Activated CD8-positive, alpha-beta memory T cell treated with anti-CD3 and anti-CD28 coated beads, Interleukin-2, amount 10 ng/mL, durations not matched to agents 7 days and 5 days (primary cell): ENCODE measurements around the gene ANKRD52. TPM values are rescaled to one million over a fixed set of nuclear protein-coding genes. Genes with fewer than 3 reads are reported as not detected.

Experiments used
- ATAC-seq: fragments of 150-1000 bp; cut with Tn5 transposase; one replicate; pipeline ENCODE4 v1.10.0; 2021; ENCODE audit warnings: moderate library complexity
- CTCF ChIA-PET: fragments of 350-600 bp; sonication (Branson Sonifier 250); formaldehyde crosslinking; loops from one replicate; lab custom pipeline; 2021; ENCODE audit warnings: antibody characterized with exemption; lab: Charles Lee
- DNase-seq: peaks from one replicate; pipeline ENCODE4 v3.0.0-alpha.2; 2020
- H3K27ac Mint-ChIP-seq: one replicate; pipeline ENCODE4 v1.8.0; 2021; ENCODE audit warnings: mild to moderate bottlenecking, mixed read lengths
- H3K27me3 Mint-ChIP-seq: one replicate; pipeline ENCODE4 v1.8.0; 2021; ENCODE audit warnings: mixed read lengths
- H3K36me3 Mint-ChIP-seq: one replicate; pipeline ENCODE4 v1.8.0; 2021; ENCODE audit warnings: mild to moderate bottlenecking, mixed read lengths
- H3K4me1 Mint-ChIP-seq: one replicate; pipeline ENCODE4 v1.8.0; 2021; ENCODE audit warnings: mixed read lengths
- H3K4me3 Mint-ChIP-seq: one replicate; pipeline ENCODE4 v1.8.0; 2021; ENCODE audit warnings: mild to moderate bottlenecking, moderate library complexity, mixed read lengths
- H3K9me3 Mint-ChIP-seq: one replicate; pipeline ENCODE4 v1.8.0; 2022; ENCODE audit warnings: low read depth, mixed read lengths
- total RNA-seq, 2 experiments: library from RNA; stranded (reverse); gene quantifications; one replicate each; pipeline ENCODE4 v1.2.3, GENCODE V29; 2021

The ANKRD52 gene
- total RNA-seq, 2 experiments from 2014 or later: 66.9 to 68.3 TPM

DNA sequence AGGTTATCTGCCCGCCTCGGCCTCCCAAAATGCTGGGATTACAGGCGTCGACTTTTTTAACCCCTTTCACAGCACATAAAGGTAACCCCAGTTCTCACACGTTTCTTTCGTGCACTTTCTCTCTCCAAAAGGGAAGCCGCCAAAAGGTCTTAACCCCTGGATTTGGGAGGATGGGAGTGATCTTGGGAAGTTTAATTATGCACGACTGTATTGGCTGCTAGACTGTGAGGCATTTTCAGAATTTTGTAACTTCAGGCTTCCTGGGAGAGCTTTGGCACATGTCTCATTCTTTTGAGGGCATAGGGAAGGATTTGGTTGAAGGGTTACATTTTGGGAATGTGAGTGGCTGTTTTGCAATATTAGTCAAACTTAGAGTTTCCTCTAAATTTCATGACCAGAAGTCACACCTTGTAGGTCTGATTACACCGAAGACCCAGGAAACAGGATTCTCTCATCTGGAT is 67.5 kb downstream of the ANKRD52 start:
- H3K4me1 Mint-ChIP-seq: peaks cover 46% of the 10 kb centered on the region
- H3K4me3 Mint-ChIP-seq: peak overlapping the region; percentile 95
- peaks cover 13% of the 10 kb centered on the region for H3K36me3 Mint-ChIP-seq
- DNase-seq (no peak), ATAC-seq (no peak)
- H3K27me3 Mint-ChIP-seq: no peaks in the 10 kb centered on the region
- peak overlapping the region; percentile 97 for H3K27ac Mint-ChIP-seq
- CTCF ChIA-PET: interaction anchor here (1.0 to 6.7 kb wide), 16 partner anchors 23 to 313 kb away, joined by 3 to 154 read pairs (median 14); partner anchors contain the start of genes ANKRD52, CNPY2, COQ10A and ESYT1
- no peaks in the 10 kb centered on the region for H3K9me3 Mint-ChIP-seq

GRCh38 chr12:56189918-56190694 is 68.1 kb downstream of the ANKRD52 start:
- H3K27me3 Mint-ChIP-seq: no peaks in the 10 kb centered on the region
- H3K4me3 Mint-ChIP-seq: peak overlapping the region; percentile 95
- peak; percentile 88 for DNase-seq
- CTCF ChIA-PET: interaction anchor here (0.6 to 6.7 kb wide), 53 partner anchors 8 to 1024 kb away, joined by 3 to 154 read pairs (median 6); partner anchors contain the start of genes ANKRD52, APOF, CNPY2 and COQ10A
- peak; percentile 48 for ATAC-seq
- peaks cover 46% of the 10 kb centered on the region for H3K4me1 Mint-ChIP-seq
- no peaks in the 10 kb centered on the region for H3K9me3 Mint-ChIP-seq
- peaks cover 14% of the 10 kb centered on the region for H3K36me3 Mint-ChIP-seq
- peak overlapping the region; percentile 97 for H3K27ac Mint-ChIP-seq

DNA sequence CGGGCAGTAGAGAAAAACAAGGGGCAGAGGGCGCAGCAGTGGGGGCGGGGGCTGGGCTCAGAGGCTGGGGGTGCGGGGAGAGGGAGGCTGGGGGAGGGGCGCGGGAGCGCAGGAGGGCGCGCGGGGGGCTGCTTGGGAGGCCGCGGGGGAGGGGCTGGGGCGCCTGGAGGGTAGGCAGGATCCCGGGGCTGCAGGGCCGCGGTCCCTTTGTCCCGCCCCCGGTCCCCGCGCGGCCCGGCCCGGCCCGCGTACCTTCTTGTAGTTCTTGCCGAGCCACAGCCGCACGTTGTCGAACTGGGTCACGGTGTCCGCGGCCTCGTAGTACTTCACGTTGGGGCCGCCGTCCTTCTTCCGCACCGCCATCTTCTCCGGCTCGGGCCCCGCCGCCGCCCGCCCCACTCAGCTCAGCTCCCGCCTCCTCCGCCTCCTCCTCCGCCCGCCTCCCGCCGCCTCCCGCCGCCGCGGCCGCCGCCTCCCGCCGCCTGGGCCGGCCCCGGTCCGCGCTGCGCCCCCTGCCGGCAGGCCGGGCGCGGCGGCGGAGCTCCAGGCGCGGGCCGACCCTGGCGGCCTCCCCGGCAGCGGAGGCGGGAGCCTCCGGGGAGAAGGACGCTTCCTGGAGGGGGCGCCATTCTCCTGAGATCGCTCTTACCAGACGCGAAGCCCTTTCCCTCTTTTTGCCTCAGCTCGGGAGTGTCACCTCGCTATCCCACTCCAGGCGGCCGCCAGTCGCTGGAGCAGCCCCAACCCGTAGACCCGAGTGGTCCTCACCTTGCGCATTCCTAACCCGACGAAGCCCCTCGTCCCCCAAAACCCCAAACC is 68.9 kb downstream of the ANKRD52 start, which contains the start of gene SMARCC2:
Gene SMARCC2 (minus strand): TSS at position 385 of the 819 bp plus-strand sequence. CDS start 22 bp downstream, at position 363.
- ATAC-seq (peak; percentile 85), DNase-seq (peak; percentile 90)
- Mint-ChIP-seq H3K9me3 (no peaks in the 10 kb centered on the region), H3K27me3 (no peaks in the 10 kb centered on the region), H3K4me3 (peak within 1 kb of the TSS; percentile 95), H3K27ac (peak within 1 kb of the TSS; percentile 97), H3K36me3 (peaks cover 22% of the 10 kb centered on the region), H3K4me1 (peaks cover 46% of the 10 kb centered on the region)
- CTCF ChIA-PET: interaction anchor here (0.5 to 6.7 kb wide), 61 partner anchors 9 to 1025 kb away, joined by 3 to 154 read pairs (median 6); partner anchors contain the start of genes ANKRD52, APOF, CNPY2 and COQ10A

DNA sequence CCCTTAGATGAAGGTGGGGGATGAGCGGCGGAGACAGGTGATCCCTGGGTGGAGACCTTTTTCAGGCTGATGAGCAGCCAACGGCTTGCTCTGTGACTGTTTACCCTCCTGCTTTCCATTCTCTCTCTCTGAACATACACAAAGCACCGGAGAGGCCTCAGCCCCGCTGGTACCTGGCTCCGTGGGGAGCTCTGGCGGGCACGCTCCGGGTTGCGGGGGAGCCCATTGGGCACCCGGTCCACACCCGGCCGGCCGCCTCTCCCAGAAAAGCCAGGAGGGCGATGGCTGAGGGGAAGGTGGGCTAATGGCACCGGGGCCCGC is 69.4 kb downstream of the ANKRD52 start:
- ATAC-seq (peak; percentile 6), DNase-seq (no peak)
- peaks cover 46% of the 10 kb centered on the region for H3K4me1 Mint-ChIP-seq
- peak overlapping the region; percentile 86 for H3K4me3 Mint-ChIP-seq
- peaks cover 25% of the 10 kb centered on the region for H3K36me3 Mint-ChIP-seq
- no peaks in the 10 kb centered on the region for H3K27me3 Mint-ChIP-seq
- CTCF ChIA-PET: interaction anchor here (0.5 to 6.7 kb wide), 39 partner anchors 9 to 450 kb away, joined by 3 to 154 read pairs (median 10); partner anchors contain the start of genes ANKRD52, CNPY2, COQ10A and ESYT1
- peak overlapping the region; percentile 85 for H3K27ac Mint-ChIP-seq
- H3K9me3 Mint-ChIP-seq: no peaks in the 10 kb centered on the region

- no peaks in the 10 kb centered on the region for H3K9me3 Mint-ChIP-seq
- peaks cover 26% of the 10 kb centered on the region for H3K36me3 Mint-ChIP-seq
- no peaks in the 10 kb centered on the region for H3K27me3 Mint-ChIP-seq
- H3K27ac Mint-ChIP-seq: peak overlapping the region; percentile 85
- H3K4me3 Mint-ChIP-seq: peak overlapping the region; percentile 86
- ATAC-seq (no peak), DNase-seq (no peak)
- CTCF ChIA-PET: interaction anchor here (0.5 to 6.7 kb wide), 32 partner anchors 8 to 450 kb away, joined by 3 to 154 read pairs (median 10); partner anchors contain the start of genes ANKRD52, COQ10A, ESYT1 and MYL6
- H3K4me1 Mint-ChIP-seq: peaks cover 43% of the 10 kb centered on the region
These were observed 69.9 kb downstream of the ANKRD52 start for GRCh38 chr12:56188131-56188777.

Other genes with a start within 250 kb of the ANKRD52 start
- 10 to 100 TPM; 15.8 to 44.9 TPM for gene IKZF4, start 237.3 kb downstream of the ANKRD52 start, total RNA-seq
- 10 to 100 TPM; 27.9 to 42.2 TPM for gene RPS26, start 216.5 kb downstream of the ANKRD52 start, total RNA-seq
- 1 to 10 TPM in 1 of 2 experiments, under 1 TPM in 1; 0.94 to 1.8 TPM for gene ERBB3, start 178.2 kb downstream of the ANKRD52 start, total RNA-seq
- 100 to 1,000 TPM; 293 to 364 TPM for gene PA2G4, start 153.8 kb downstream of the ANKRD52 start, total RNA-seq
- gene RPL41, start 141.8 kb downstream of the ANKRD52 start, total RNA-seq: 1,000 to 10,000 TPM; 3,748 to 4,271 TPM
- 10 to 100 TPM; 10.3 to 11.7 TPM for gene ZC3H10, start 140.1 kb downstream of the ANKRD52 start, total RNA-seq
- gene ESYT1, start 130.1 kb downstream of the ANKRD52 start, total RNA-seq: 100 to 1,000 TPM; 225 to 241 TPM
- 10 to 100 TPM; 67.6 to 85.2 TPM for gene MYL6B, start 105.8 kb downstream of the ANKRD52 start, total RNA-seq
- 1,000 to 10,000 TPM; 1,307 to 1,412 TPM for gene MYL6, start 100.0 kb downstream of the ANKRD52 start, total RNA-seq
- gene SMARCC2, start 68.9 kb downstream of the ANKRD52 start, total RNA-seq: 100 to 1,000 TPM; 147 to 150 TPM
- gene RNF41, start 36.5 kb downstream of the ANKRD52 start, total RNA-seq: 10 to 100 TPM; 28.2 to 34.2 TPM
- gene NABP2, start 34.0 kb downstream of the ANKRD52 start, total RNA-seq: 10 to 100 TPM; 62.8 to 80.6 TPM
- gene SLC39A5, start 28.3 kb downstream of the ANKRD52 start, total RNA-seq: under 1 TPM; 0.87 to 0.96 TPM
- 10 to 100 TPM; 16.0 to 17.4 TPM for gene COQ10A, start 8.6 kb upstream of the ANKRD52 start, total RNA-seq
- gene CS, start 41.9 kb upstream of the ANKRD52 start, total RNA-seq: 100 to 1,000 TPM; 174 to 242 TPM
- gene CNPY2, start 57.6 kb upstream of the ANKRD52 start, total RNA-seq: 100 to 1,000 TPM; 110 to 161 TPM
- 10 to 100 TPM; 48.7 to 72.5 TPM for gene PAN2, start 75.6 kb upstream of the ANKRD52 start, total RNA-seq
- gene IL23A, start 80.5 kb upstream of the ANKRD52 start, total RNA-seq: 10 to 100 TPM in 1 of 2 experiments, 1 to 10 TPM in 1; 2.9 to 12.4 TPM
- gene STAT2, start 101.7 kb upstream of the ANKRD52 start, total RNA-seq: 100 to 1,000 TPM; 178 to 308 TPM
- not detected for gene APOF, start 104.5 kb upstream of the ANKRD52 start, total RNA-seq
- gene TIMELESS, start 191.0 kb upstream of the ANKRD52 start, total RNA-seq: 10 to 100 TPM; 64.1 to 65.8 TPM
- gene MIP, start 196.3 kb upstream of the ANKRD52 start, total RNA-seq: not detected
- gene SPRYD4, start 210.2 kb upstream of the ANKRD52 start, total RNA-seq: 1 to 10 TPM; 3.4 to 3.7 TPM
- gene GLS2, start 229.8 kb upstream of the ANKRD52 start, total RNA-seq: 1 to 10 TPM; 1.1 to 1.4 TPM